OCI-LY3 (cell line): ENCODE measurements around the gene REST.

ENCODE experiments used
- EZH2phosphoT487 ChIP-seq: fragments of 200-600 bp; shearing (Covaris generic); IDR thresholded peaks from 2 replicates; pipeline ENCODE4 v1.6.1; 2018; ENCODE audit warnings: antibody characterized with exemption, mixed run types, low read depth
- TF ChIP-seq, protein P1 (sequence below): fragments of 200-600, 300-600 bp; sonication (generic); IDR thresholded peaks from 2 replicates; pipeline ENCODE4 v1.5.1; 2014; ENCODE audit warnings: antibody characterized with exemption, low read length, low read depth

DNA sequence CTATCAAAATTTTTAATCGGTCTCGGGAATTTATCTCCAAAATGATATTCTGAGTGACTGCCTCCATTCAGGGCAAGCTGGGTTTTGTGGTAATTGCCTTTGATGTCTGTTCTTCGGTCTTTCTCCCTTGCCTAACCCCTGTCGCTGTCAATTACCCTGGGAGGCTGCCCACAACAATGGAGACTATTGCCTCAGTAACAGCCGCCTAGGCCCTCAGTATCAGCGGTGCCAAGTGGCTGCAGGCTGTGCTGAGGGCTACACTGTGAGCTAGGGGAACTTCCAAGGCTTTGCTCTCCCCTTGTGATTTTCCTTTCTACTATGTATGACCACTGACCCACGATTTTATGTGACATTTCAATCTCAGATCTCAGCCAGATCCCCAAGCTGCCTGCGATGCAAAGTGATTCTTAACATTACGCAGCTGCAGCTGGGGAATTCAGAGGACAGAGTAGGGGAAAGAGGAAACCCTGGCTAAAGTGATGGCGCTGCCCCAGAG is 36.3 kb upstream of the REST start:
- TF ChIP-seq, protein P1, sequence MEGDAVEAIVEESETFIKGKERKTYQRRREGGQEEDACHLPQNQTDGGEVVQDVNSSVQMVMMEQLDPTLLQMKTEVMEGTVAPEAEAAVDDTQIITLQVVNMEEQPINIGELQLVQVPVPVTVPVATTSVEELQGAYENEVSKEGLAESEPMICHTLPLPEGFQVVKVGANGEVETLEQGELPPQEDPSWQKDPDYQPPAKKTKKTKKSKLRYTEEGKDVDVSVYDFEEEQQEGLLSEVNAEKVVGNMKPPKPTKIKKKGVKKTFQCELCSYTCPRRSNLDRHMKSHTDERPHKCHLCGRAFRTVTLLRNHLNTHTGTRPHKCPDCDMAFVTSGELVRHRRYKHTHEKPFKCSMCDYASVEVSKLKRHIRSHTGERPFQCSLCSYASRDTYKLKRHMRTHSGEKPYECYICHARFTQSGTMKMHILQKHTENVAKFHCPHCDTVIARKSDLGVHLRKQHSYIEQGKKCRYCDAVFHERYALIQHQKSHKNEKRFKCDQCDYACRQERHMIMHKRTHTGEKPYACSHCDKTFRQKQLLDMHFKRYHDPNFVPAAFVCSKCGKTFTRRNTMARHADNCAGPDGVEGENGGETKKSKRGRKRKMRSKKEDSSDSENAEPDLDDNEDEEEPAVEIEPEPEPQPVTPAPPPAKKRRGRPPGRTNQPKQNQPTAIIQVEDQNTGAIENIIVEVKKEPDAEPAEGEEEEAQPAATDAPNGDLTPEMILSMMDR: no peak
- TF ChIP-seq EZH2phosphoT487: no peak
